HCT116 (cell line): ENCODE measurements around the gene PPP1R36. TPM values are rescaled to one million over a fixed set of nuclear protein-coding genes. Genes with fewer than 3 reads are reported as not detected.
A peak's percentile ranks its signal among the peaks of the same experiment; 100 is the strongest.

Source experiments
- ATAC-seq: fragments of 200-7000 bp; cut with Tn5 transposase; 2 replicates; pipeline ENCODE4 v1.9.1; 2020; ENCODE audit warnings: mild to moderate bottlenecking, moderate library complexity
- BruUV-seq: library from RNA; stranded (reverse); fragments of 400-500 nt; replicated peaks from 2 replicates; lab custom pipeline; 2021; lab: Mats Ljungman, UMichigan
- CTCF ChIA-PET: fragments of 300-600 bp; sonication (Branson Sonifier 250); formaldehyde crosslinking; loops from one replicate; lab custom pipeline; 2021; ENCODE audit warnings: antibody characterized with exemption; lab: Charles Lee
- POLR2A ChIA-PET: fragments of 300-600, 350-600 bp; sonication (Branson Sonifier 250); formaldehyde crosslinking; loops from one replicate; lab custom pipeline; 2021; ENCODE audit warnings: antibody characterized with exemption; lab: Charles Lee
- RAD21 ChIA-PET, 2 experiments: fragments of 300-600 bp; sonication (Branson Sonifier 250); formaldehyde crosslinking; loops; one replicate each; lab custom pipeline; 2023; ENCODE audit warnings: low total read pairs in 2 of 2; ENCODE audit not compliant: uncharacterized antibody in 2 of 2, unreplicated experiment in 2 of 2, low non-redundant PET in 1 of 2; lab: Charles Lee
- DNase-seq: peaks from one replicate; pipeline ENCODE4 v3.0.0-alpha.2; 2010; ENCODE audit warnings: low read depth, low spot score
- H2AFZ ChIP-seq: fragments of 200-600 bp; shearing (Covaris generic), sonication (generic); 2 replicates; pipeline ENCODE4 v1.6.1; 2017; ENCODE audit warnings: low read depth, mixed run types, mixed read lengths, antibody characterized with exemption, low read length; ENCODE audit not compliant: poor library complexity, severe bottlenecking
- H3K27ac ChIP-seq: 2 replicates; pipeline ENCODE4 v1.5.1; 2012; ENCODE audit warnings: low read depth, low read length
- H3K27me3 ChIP-seq: fragments of 200-600 bp; sonication (generic); 2 replicates; pipeline ENCODE4 v1.6.1; 2016; ENCODE audit warnings: mixed run types, low read length, mixed read lengths; ENCODE audit not compliant: insufficient read depth
- H3K36me3 ChIP-seq, 2 experiments: fragments of 200-500 bp in 1 of 2; fragments of 200-600 bp in 1 of 2; sonication (Bioruptor generic) in 1 of 2; sonication (generic) in 1 of 2; 2 replicates each; pipeline versions ENCODE4 v1.5.1 to v1.6.1; 2014 to 2016; ENCODE audit warnings: low read length in 2 of 2, inconsistent platforms in 1 of 2, mixed read lengths in 1 of 2, mixed run types in 1 of 2; ENCODE audit not compliant: insufficient read depth in 2 of 2, control insufficient read depth in 1 of 2
- H3K4me1 ChIP-seq, 2 experiments: fragments of 200-600 bp in 1 of 2; sonication (generic) in 1 of 2; 2 replicates each; pipeline versions ENCODE4 v1.5.1 to v1.6.1; 2012 to 2017; ENCODE audit warnings: low read length in 2 of 2, inconsistent platforms in 1 of 2, mild to moderate bottlenecking in 1 of 2, mixed read lengths in 1 of 2, mixed run types in 1 of 2, moderate library complexity in 1 of 2; ENCODE audit not compliant: insufficient read depth in 2 of 2, control insufficient read depth in 1 of 2
- H3K4me2 ChIP-seq: fragments of 200-600 bp; sonication (generic); 2 replicates; pipeline ENCODE4 v1.6.1; 2017; ENCODE audit warnings: mixed run types, low read length, mixed read lengths
- H3K4me3 ChIP-seq, 2 experiments: fragments of 200-600 bp in 1 of 2; sonication (generic) in 1 of 2; replicated peaks in 1 of 2; 2 replicates each; pipeline ENCODE4 v1.5.1; 2011 to 2016; ENCODE audit warnings: low read length in 2 of 2, control low read depth in 1 of 2, low read depth in 1 of 2, mild to moderate bottlenecking in 1 of 2, mixed read lengths in 1 of 2, mixed run types in 1 of 2
- H3K79me2 ChIP-seq: fragments of 200-600 bp; sonication (generic); 2 replicates; pipeline ENCODE4 v1.6.1; 2017; ENCODE audit warnings: mild to moderate bottlenecking, mixed run types, low read length, moderate library complexity, mixed read lengths; ENCODE audit not compliant: insufficient read depth
- H3K9ac ChIP-seq: fragments of 200-600 bp; sonication (generic); 2 replicates; pipeline ENCODE4 v1.6.1; 2016; ENCODE audit warnings: low read length, mixed read lengths
- H3K9me2 ChIP-seq: fragments of 200-600 bp; sonication (generic), shearing (Covaris generic); 2 replicates; pipeline ENCODE4 v1.6.1; 2017; ENCODE audit warnings: mixed run types, mild to moderate bottlenecking, moderate library complexity; ENCODE audit not compliant: insufficient read depth
- H3K9me3 ChIP-seq, 2 experiments: fragments of 200-500 bp in 1 of 2; fragments of 200-600 bp in 1 of 2; sonication (Bioruptor generic) in 1 of 2; sonication (generic) in 1 of 2; 2 replicates each; pipeline ENCODE4 v1.6.1; 2014 to 2017; ENCODE audit warnings: low read length in 2 of 2, mixed read lengths in 2 of 2, inconsistent platforms in 1 of 2, low read depth in 1 of 2, mild to moderate bottlenecking in 1 of 2, mixed run types in 1 of 2, moderate library complexity in 1 of 2; ENCODE audit not compliant: control insufficient read depth in 1 of 2, insufficient read depth in 1 of 2
- H4K20me1 ChIP-seq: fragments of 200-600 bp; sonication (generic), shearing (Covaris generic); 2 replicates; pipeline ENCODE4 v1.6.1; 2017; ENCODE audit warnings: mixed run types, mild to moderate bottlenecking, moderate library complexity; ENCODE audit not compliant: insufficient read depth
- ATF3 ChIP-seq: IDR thresholded peaks from 2 replicates; pipeline ENCODE4 v1.6.1; 2012
- CBX3 ChIP-seq: IDR thresholded peaks from 2 replicates; pipeline ENCODE4 v1.6.1; 2012; ENCODE audit warnings: low read depth
- CEBPB ChIP-seq: IDR thresholded peaks from 2 replicates; pipeline ENCODE4 v1.6.1; 2012; ENCODE audit warnings: low read depth
- CTCF ChIP-seq, 3 experiments: fragments of 200-600 bp in 1 of 3; sonication (generic) in 1 of 3; IDR thresholded peaks in 2 of 3; conservative IDR thresholded peaks in 1 of 3; 2 replicates each; pipeline ENCODE4 v1.5.1; 2012 to 2017; ENCODE audit warnings: low read depth in 2 of 3, low read length in 2 of 3, antibody characterized with exemption in 1 of 3, borderline replicate concordance in 1 of 3, control low read depth in 1 of 3, mild to moderate bottlenecking in 1 of 3, mixed read lengths in 1 of 3, mixed run types in 1 of 3, moderate library complexity in 1 of 3; ENCODE audit not compliant: insufficient read depth in 1 of 3
- EGR1 ChIP-seq: IDR thresholded peaks from 2 replicates; pipeline ENCODE4 v1.6.1; 2012; ENCODE audit warnings: low read depth
- ELF1 ChIP-seq: IDR thresholded peaks from 2 replicates; pipeline ENCODE4 v1.6.1; 2012; ENCODE audit warnings: low read depth, borderline replicate concordance
- EZH2 ChIP-seq: fragments of 200-600 bp; sonication (generic); IDR thresholded peaks from 2 replicates; pipeline ENCODE4 v1.6.1; 2017; ENCODE audit warnings: antibody characterized with exemption, mixed run types
- EZH2phosphoT487 ChIP-seq: fragments of 200-600 bp; IDR thresholded peaks from 2 replicates; pipeline ENCODE4 v1.6.1; 2018; ENCODE audit warnings: antibody characterized with exemption, borderline replicate concordance
- FOSL1 ChIP-seq: IDR thresholded peaks from 2 replicates; pipeline ENCODE4 v1.6.1; 2012; ENCODE audit warnings: low read depth
- JUND ChIP-seq: IDR thresholded peaks from 2 replicates; pipeline ENCODE4 v1.6.1; 2012
- POLR2A ChIP-seq: IDR thresholded peaks from 2 replicates; pipeline ENCODE4 v1.7.0; 2011; ENCODE audit warnings: borderline replicate concordance; ENCODE audit not compliant: insufficient read depth, insufficient read length; ENCODE audit errors: extremely low read depth
- POLR2AphosphoS5 ChIP-seq: IDR thresholded peaks from 2 replicates; pipeline ENCODE4 v1.6.1; 2011; ENCODE audit warnings: mild to moderate bottlenecking, low read depth, low read length, moderate library complexity
- RAD21 ChIP-seq: IDR thresholded peaks from 2 replicates; pipeline ENCODE4 v1.6.1; 2012; ENCODE audit warnings: low read depth, mild to moderate bottlenecking
- SRF ChIP-seq: IDR thresholded peaks from 2 replicates; pipeline ENCODE4 v1.6.1; 2012; ENCODE audit warnings: low read depth
- TCF7L2 ChIP-seq: IDR thresholded peaks from 2 replicates; pipeline ENCODE4 v1.7.0; 2011; ENCODE audit warnings: borderline replicate concordance, inconsistent platforms; ENCODE audit not compliant: insufficient read depth, insufficient read length; ENCODE audit errors: extremely low read depth
- YY1 ChIP-seq: IDR thresholded peaks from 2 replicates; pipeline ENCODE4 v1.6.1; 2011; ENCODE audit warnings: low read length, low read depth, moderate library complexity, mild to moderate bottlenecking; ENCODE audit not compliant: insufficient replicate concordance; ENCODE audit errors: extremely low read depth
- intact Hi-C: fragments of 100-400 bp; cut with micrococcal nuclease; formaldehyde crosslinking; loops from 2 replicates; pipeline ENCODE4 v1.10.0; 2022
- total RNA-seq: library from RNA; stranded (reverse); gene quantifications from one replicate; pipeline ENCODE4 v1.2.1, GENCODE V29; 2021; ENCODE audit not compliant: unreplicated experiment
- TF ChIP-seq, protein P1 (sequence below): IDR thresholded peaks from 2 replicates; pipeline ENCODE4 v1.6.1; 2011; ENCODE audit warnings: mild to moderate bottlenecking, low read length, moderate library complexity; ENCODE audit not compliant: insufficient replicate concordance; ENCODE audit errors: extremely low read depth
- TF ChIP-seq, protein P2 (sequence below): IDR thresholded peaks from 2 replicates; pipeline ENCODE4 v1.6.1; 2012
- TF ChIP-seq, protein P3 (sequence below): IDR thresholded peaks from 2 replicates; pipeline ENCODE4 v1.6.1; 2012; ENCODE audit warnings: low read depth

PPP1R36 gene
- total RNA-seq, 1 experiment from 2014 or later, result 0.47 TPM

GRCh38 chr14:64580467-64580866 is 30.7 kb downstream of the PPP1R36 start:
- RAD21 ChIA-PET, result no interaction called here
- Histone ChIP-seq H3K9me3 (no peaks in the 10 kb centered on the region), H3K27me3 (no peaks in the 10 kb centered on the region), H3K4me2 (peak overlapping the region; percentile 11; the same call in 1 of the 2 replicates), H3K27ac (no peak overlapping the region), H3K4me3 (no peak overlapping the region), H3K9me2 (no peaks in the 10 kb centered on the region), H3K79me2 (no peaks in the 10 kb centered on the region), H3K4me1 (peaks cover 0 to 7% of the 10 kb centered on the region in 2 experiments; a peak in 1 of 4 replicates), H3K36me3 (no peaks in the 10 kb centered on the region), H3K9ac (no peak overlapping the region), H2AFZ (no peak overlapping the region), H4K20me1 (no peaks in the 10 kb centered on the region)
- no peak for ATAC-seq
- no peak for TF ChIP-seq CEBPB
- TF ChIP-seq EGR1, result no peak
- TF ChIP-seq JUND, result no peak
- TF ChIP-seq EZH2, result no peak
- TF ChIP-seq, protein P1, sequence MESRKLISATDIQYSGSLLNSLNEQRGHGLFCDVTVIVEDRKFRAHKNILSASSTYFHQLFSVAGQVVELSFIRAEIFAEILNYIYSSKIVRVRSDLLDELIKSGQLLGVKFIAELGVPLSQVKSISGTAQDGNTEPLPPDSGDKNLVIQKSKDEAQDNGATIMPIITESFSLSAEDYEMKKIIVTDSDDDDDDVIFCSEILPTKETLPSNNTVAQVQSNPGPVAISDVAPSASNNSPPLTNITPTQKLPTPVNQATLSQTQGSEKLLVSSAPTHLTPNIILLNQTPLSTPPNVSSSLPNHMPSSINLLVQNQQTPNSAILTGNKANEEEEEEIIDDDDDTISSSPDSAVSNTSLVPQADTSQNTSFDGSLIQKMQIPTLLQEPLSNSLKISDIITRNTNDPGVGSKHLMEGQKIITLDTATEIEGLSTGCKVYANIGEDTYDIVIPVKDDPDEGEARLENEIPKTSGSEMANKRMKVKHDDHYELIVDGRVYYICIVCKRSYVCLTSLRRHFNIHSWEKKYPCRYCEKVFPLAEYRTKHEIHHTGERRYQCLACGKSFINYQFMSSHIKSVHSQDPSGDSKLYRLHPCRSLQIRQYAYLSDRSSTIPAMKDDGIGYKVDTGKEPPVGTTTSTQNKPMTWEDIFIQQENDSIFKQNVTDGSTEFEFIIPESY, result no peak
- no peak for TF ChIP-seq RAD21
- no peak for TF ChIP-seq CTCF (IDR thresholded peaks at IDR 0.05 in 2 of 3, conservative IDR thresholded peaks at IDR 0.05 in 1 of 3; ENCODE audit: borderline replicate concordance in 1 of 3, insufficient read depth in 1 of 3, low read depth in 2 of 3, low read length in 2 of 3)
- no peak for TF ChIP-seq FOSL1
- no peak for TF ChIP-seq POLR2AphosphoS5
- TF ChIP-seq TCF7L2, result no peak
- TF ChIP-seq, protein P2, sequence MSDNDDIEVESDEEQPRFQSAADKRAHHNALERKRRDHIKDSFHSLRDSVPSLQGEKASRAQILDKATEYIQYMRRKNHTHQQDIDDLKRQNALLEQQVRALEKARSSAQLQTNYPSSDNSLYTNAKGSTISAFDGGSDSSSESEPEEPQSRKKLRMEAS, result no peak
- no peak for TF ChIP-seq SRF
- no peak for TF ChIP-seq EZH2phosphoT487
- no peak for TF ChIP-seq POLR2A
- no peak for TF ChIP-seq ELF1
- TF ChIP-seq YY1, result no peak
- TF ChIP-seq, protein P3, sequence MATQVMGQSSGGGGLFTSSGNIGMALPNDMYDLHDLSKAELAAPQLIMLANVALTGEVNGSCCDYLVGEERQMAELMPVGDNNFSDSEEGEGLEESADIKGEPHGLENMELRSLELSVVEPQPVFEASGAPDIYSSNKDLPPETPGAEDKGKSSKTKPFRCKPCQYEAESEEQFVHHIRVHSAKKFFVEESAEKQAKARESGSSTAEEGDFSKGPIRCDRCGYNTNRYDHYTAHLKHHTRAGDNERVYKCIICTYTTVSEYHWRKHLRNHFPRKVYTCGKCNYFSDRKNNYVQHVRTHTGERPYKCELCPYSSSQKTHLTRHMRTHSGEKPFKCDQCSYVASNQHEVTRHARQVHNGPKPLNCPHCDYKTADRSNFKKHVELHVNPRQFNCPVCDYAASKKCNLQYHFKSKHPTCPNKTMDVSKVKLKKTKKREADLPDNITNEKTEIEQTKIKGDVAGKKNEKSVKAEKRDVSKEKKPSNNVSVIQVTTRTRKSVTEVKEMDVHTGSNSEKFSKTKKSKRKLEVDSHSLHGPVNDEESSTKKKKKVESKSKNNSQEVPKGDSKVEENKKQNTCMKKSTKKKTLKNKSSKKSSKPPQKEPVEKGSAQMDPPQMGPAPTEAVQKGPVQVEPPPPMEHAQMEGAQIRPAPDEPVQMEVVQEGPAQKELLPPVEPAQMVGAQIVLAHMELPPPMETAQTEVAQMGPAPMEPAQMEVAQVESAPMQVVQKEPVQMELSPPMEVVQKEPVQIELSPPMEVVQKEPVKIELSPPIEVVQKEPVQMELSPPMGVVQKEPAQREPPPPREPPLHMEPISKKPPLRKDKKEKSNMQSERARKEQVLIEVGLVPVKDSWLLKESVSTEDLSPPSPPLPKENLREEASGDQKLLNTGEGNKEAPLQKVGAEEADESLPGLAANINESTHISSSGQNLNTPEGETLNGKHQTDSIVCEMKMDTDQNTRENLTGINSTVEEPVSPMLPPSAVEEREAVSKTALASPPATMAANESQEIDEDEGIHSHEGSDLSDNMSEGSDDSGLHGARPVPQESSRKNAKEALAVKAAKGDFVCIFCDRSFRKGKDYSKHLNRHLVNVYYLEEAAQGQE, result no peak
- no peak for TF ChIP-seq CBX3
- no peak for TF ChIP-seq ATF3
- no peak for DNase-seq
- no TSS peak for BruUV-seq
- POLR2A ChIA-PET, result no interaction called here
- intact Hi-C loops, result no loop called here
- CTCF ChIA-PET, result no interaction called here
